SK-N-SH (cell line): Measurements from ENCODE around the gene PHKB. TPM values are rescaled to one million over a fixed set of nuclear protein-coding genes. Genes with fewer than 3 reads are reported as not detected.
"Not testable (repeated sequence)": the region's sequence is repeated elsewhere in the genome, so short reads cannot be mapped to it uniquely, and the experiment has no call there.

ENCODE experiments used
- CTCF ChIA-PET: fragments of 300-600, 350-600 bp; formaldehyde crosslinking; extraction: SDS; loops from one replicate; lab custom pipeline; 2021; lab: Yijun Ruan, JAX
- POLR2A ChIA-PET: fragments of 350-600 bp; sonication (Branson Sonifier 250); formaldehyde crosslinking; extraction: SDS; loops from one replicate; lab custom pipeline; 2020; ENCODE audit warnings: antibody characterized with exemption, inconsistent platforms; lab: Yijun Ruan, JAX
- DNase-seq: peaks from one replicate; pipeline ENCODE4 v3.0.0; 2012
- H2AFZ ChIP-seq: fragments of 200-600 bp; sonication (generic); 2 replicates; pipeline ENCODE4 v1.8.1; 2016; ENCODE audit warnings: antibody characterized with exemption, mild to moderate bottlenecking, low read depth
- H3F3A ChIP-seq: fragments of 200-600 bp; sonication (generic); replicated peaks from 2 replicates; pipeline ENCODE3; 2016; ENCODE audit warnings: antibody characterized with exemption, mild to moderate bottlenecking; ENCODE audit not compliant: insufficient read depth
- H3K27ac ChIP-seq, 2 experiments: fragments of 200-500 bp in 1 of 2; fragments of 200-600 bp in 1 of 2; sonication (Bioruptor generic) in 1 of 2; sonication (generic), shearing (Covaris generic) in 1 of 2; 2 replicates each; pipeline versions ENCODE4 v1.5.1 to v1.6.1; 2014 to 2016; ENCODE audit warnings: low read depth in 2 of 2, inconsistent platforms in 1 of 2, low read length in 1 of 2, mild to moderate bottlenecking in 1 of 2, mixed read lengths in 1 of 2
- H3K27me3 ChIP-seq: fragments of 200-600 bp; sonication (generic), shearing (Covaris generic); 2 replicates; pipeline ENCODE4 v1.6.1; 2016; ENCODE audit warnings: mixed run types; ENCODE audit not compliant: insufficient read depth
- H3K36me3 ChIP-seq, 2 experiments: fragments of 200-500 bp in 1 of 2; fragments of 200-600 bp in 1 of 2; sonication (Bioruptor generic) in 1 of 2; sonication (generic) in 1 of 2; replicated peaks in 1 of 2; 2 replicates each; pipeline versions ENCODE3 to v1.5.1; 2014 to 2016; ENCODE audit warnings: low read length in 1 of 2, mild to moderate bottlenecking in 1 of 2; ENCODE audit not compliant: insufficient read depth in 2 of 2, control insufficient read depth in 1 of 2
- H3K4me1 ChIP-seq, 2 experiments: fragments of 200-500 bp in 1 of 2; fragments of 200-600 bp in 1 of 2; sonication (Bioruptor generic) in 1 of 2; sonication (generic), shearing (Covaris generic) in 1 of 2; 2 replicates each; pipeline versions ENCODE4 v1.5.1 to v1.6.1; 2014 to 2016; ENCODE audit warnings: low read depth in 1 of 2, low read length in 1 of 2, mixed run types in 1 of 2; ENCODE audit not compliant: insufficient read depth in 2 of 2, control insufficient read depth in 1 of 2
- H3K4me2 ChIP-seq: fragments of 200-600 bp; sonication (generic), shearing (Covaris generic); 2 replicates; pipeline ENCODE4 v1.6.1; 2017; ENCODE audit warnings: mixed run types
- H3K4me3 ChIP-seq, 2 experiments: fragments of 200-500 bp in 1 of 2; fragments of 200-600 bp in 1 of 2; sonication (Bioruptor generic) in 1 of 2; sonication (generic), shearing (Covaris generic) in 1 of 2; 2 replicates each; pipeline versions ENCODE4 v1.5.1 to v1.8.1; 2014 to 2016; ENCODE audit warnings: low read depth in 2 of 2, inconsistent platforms in 1 of 2, low read length in 1 of 2, mild to moderate bottlenecking in 1 of 2, mixed read lengths in 1 of 2, moderate library complexity in 1 of 2
- H3K79me2 ChIP-seq: fragments of 200-600 bp; sonication (generic); 2 replicates; pipeline ENCODE4 v1.8.1; 2017; ENCODE audit warnings: mild to moderate bottlenecking; ENCODE audit not compliant: insufficient read depth
- H3K9ac ChIP-seq: fragments of 200-600 bp; sonication (generic); 2 replicates; pipeline ENCODE4 v1.6.1; 2017; ENCODE audit warnings: mixed run types
- H3K9me2 ChIP-seq: fragments of 200-600 bp; sonication (generic); 2 replicates; pipeline ENCODE4 v1.6.1; 2017; ENCODE audit warnings: mixed run types
- H3K9me3 ChIP-seq: fragments of 200-600 bp; sonication (generic); 2 replicates; pipeline ENCODE4 v1.6.1; 2017; ENCODE audit warnings: mixed run types, mild to moderate bottlenecking, moderate library complexity
- H4K20me1 ChIP-seq: fragments of 200-600 bp; sonication (generic); 2 replicates; pipeline ENCODE4 v1.6.1; 2017; ENCODE audit warnings: mild to moderate bottlenecking, mixed run types; ENCODE audit not compliant: insufficient read depth
- CHD2 ChIP-seq: fragments of 150-350 bp; IDR thresholded peaks from 2 replicates; pipeline ENCODE4 v1.6.1; 2018; ENCODE audit warnings: low read length; ENCODE audit not compliant: partially characterized antibody
- ELF1 ChIP-seq: IDR thresholded peaks from 2 replicates; pipeline ENCODE4 v1.4.0; 2012
- FOSL2 ChIP-seq: IDR thresholded peaks from 2 replicates; pipeline ENCODE4 v1.4.0; 2012; ENCODE audit warnings: low read depth, mild to moderate bottlenecking, moderate library complexity, borderline replicate concordance
- FOXJ3 ChIP-seq: sonication (generic); formaldehyde crosslinking; IDR thresholded peaks from 2 replicates; pipeline ENCODE4 v1.5.1; 2020; ENCODE audit warnings: mild to moderate bottlenecking, missing genetic modification reagents
- FOXM1 ChIP-seq: IDR thresholded peaks from 2 replicates; pipeline ENCODE4 v1.4.0; 2012; ENCODE audit warnings: low read depth, mild to moderate bottlenecking
- JUND ChIP-seq: IDR thresholded peaks from 2 replicates; pipeline ENCODE4 v1.4.0; 2012
- RAD21 ChIP-seq: IDR thresholded peaks from 2 replicates; pipeline ENCODE4 v1.6.1; 2012; ENCODE audit warnings: mild to moderate bottlenecking, low read length
- SMC3 ChIP-seq: IDR thresholded peaks from 2 replicates; pipeline ENCODE4 v1.6.1; 2012; ENCODE audit warnings: low read depth, low read length, improper control_type of control experiment
- TCF12 ChIP-seq: IDR thresholded peaks from 2 replicates; pipeline ENCODE4 v1.4.0; 2012
- TEAD4 ChIP-seq: IDR thresholded peaks from 2 replicates; pipeline ENCODE4 v1.4.0; 2012; ENCODE audit warnings: mild to moderate bottlenecking, borderline replicate concordance; ENCODE audit not compliant: insufficient read depth
- ZBTB33 ChIP-seq: IDR thresholded peaks from 2 replicates; pipeline ENCODE4 v1.4.0; 2012; ENCODE audit warnings: low read depth, borderline replicate concordance
- WGBS: methylation state at CpG from one replicate; pipeline ENCODE4 v1.1.6; 2017; ENCODE audit warnings: low lambda C conversion rate; 5-methylcytosine and 5-hydroxymethylcytosine counted together
- polyA plus RNA-seq, 3 experiments: library from polyadenylated mRNA; depleted of rRNA; stranded (reverse); fragments of >200 nt; gene quantifications; 2 replicates each; pipeline ENCODE4 v1.2.3, GENCODE V29; 2012
- TF ChIP-seq, protein P1 (sequence below): IDR thresholded peaks from 2 replicates; pipeline ENCODE4; 2012

The PHKB gene
- polyA plus RNA-seq, 1 of the 3 experiments (the other 2 are of a cell fraction): 20.8 TPM

DNA sequence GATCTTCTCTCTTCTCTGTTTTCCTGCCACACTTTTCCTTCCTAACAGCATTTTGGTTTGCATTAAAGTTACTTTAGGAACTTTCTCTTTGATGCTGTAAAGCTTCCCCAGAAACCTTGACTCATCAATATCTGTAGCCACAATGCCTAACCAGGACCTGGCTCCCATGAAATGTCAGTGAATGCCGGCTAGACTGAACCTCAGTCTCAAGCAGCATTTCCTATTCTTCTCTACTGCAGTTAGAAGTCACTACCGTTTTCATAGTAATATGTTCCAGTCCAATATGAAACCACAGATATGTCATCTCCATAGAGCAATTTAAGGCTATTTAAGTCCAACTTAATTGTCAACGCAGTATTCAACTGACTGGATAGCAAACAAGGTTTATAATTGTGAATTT is 29.2 kb upstream of the PHKB start:
- Histone ChIP-seq H3K4me1 (no peaks in the 10 kb centered on the region), H3F3A (no peaks in the 10 kb centered on the region), H2AFZ (no peak overlapping the region), H3K9me2 (no peaks in the 10 kb centered on the region), H3K9ac (no peak overlapping the region), H3K36me3 (peaks cover 12 to 20% of the 10 kb centered on the region in 2 experiments), H3K4me3 (no peak overlapping the region), H3K9me3 (no peaks in the 10 kb centered on the region), H3K79me2 (no peaks in the 10 kb centered on the region; the same call in 1 of the 2 replicates), H3K4me2 (no peak overlapping the region), H4K20me1 (no peaks in the 10 kb centered on the region), H3K27me3 (no peaks in the 10 kb centered on the region), H3K27ac (no peak overlapping the region)
- no peak for DNase-seq
- 98% methylated on average over 3 of the region's 3 CpGs for WGBS
- ChIA-PET CTCF (no interaction called here), POLR2A (no interaction called here)
- TF ChIP-seq, protein P1, sequence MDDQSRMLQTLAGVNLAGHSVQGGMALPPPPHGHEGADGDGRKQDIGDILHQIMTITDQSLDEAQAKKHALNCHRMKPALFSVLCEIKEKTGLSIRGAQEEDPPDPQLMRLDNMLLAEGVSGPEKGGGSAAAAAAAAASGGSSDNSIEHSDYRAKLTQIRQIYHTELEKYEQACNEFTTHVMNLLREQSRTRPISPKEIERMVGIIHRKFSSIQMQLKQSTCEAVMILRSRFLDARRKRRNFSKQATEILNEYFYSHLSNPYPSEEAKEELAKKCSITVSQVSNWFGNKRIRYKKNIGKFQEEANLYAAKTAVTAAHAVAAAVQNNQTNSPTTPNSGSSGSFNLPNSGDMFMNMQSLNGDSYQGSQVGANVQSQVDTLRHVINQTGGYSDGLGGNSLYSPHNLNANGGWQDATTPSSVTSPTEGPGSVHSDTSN: no peak
- TF ChIP-seq TCF12 (no peak), FOXJ3 (CRISPR knock-in tag) (no peak), ELF1 (no peak), SMC3 (no peak), TEAD4 (no peak), FOXM1 (no peak), ZBTB33 (no peak), CHD2 (no peak), JUND (no peak), FOSL2 (no peak), RAD21 (no peak)

DNA sequence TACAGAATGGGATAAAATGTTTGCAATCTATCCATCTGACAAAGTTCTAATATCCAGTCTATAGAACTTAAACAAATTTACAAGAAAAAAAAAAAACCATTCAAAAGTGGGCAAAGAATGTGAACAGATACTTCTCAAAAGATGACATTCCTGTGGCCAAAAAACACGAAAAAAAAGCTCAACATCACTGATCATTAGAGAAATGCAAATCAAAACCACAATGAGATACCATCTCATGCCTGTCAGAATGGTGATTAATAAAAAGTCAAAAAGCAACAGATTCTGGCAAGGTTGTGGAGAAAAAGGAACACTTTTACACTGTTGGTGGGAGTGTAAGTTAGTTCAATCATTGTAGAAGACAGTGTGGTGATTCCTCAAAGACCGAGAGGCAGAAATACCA is 26.9 kb upstream of the PHKB start:
- not testable (repeated sequence) for H3K4me2 ChIP-seq
- 72% methylated on average over 2 of the region's 2 CpGs for WGBS

GRCh38 chr16:47440066-47440465 is 21.1 kb upstream of the PHKB start:
- H3K36me3 ChIP-seq, H3K4me2 ChIP-seq, H3K9me2 ChIP-seq, H3K4me1 ChIP-seq, POLR2A ChIA-PET, H3K27me3 ChIP-seq, H2AFZ ChIP-seq, H3K9ac ChIP-seq, H3K9me3 ChIP-seq, H3K27ac ChIP-seq, H3K4me3 ChIP-seq, DNase-seq, H4K20me1 ChIP-seq, H3F3A ChIP-seq, CTCF ChIA-PET: not testable (repeated sequence)
- 93% methylated on average over 3 of the region's 3 CpGs for WGBS
- H3K79me2 ChIP-seq: peaks cover 20% of the 10 kb centered on the region

More for the DNA sequence above, 26.9 kb upstream of the PHKB start:
- DNase-seq, H3K36me3 ChIP-seq, H3K27ac ChIP-seq, H3K9ac ChIP-seq, H3K9me2 ChIP-seq, H2AFZ ChIP-seq, H3F3A ChIP-seq, H4K20me1 ChIP-seq, H3K27me3 ChIP-seq, H3K4me1 ChIP-seq, POLR2A ChIA-PET, H3K9me3 ChIP-seq, CTCF ChIA-PET, H3K79me2 ChIP-seq, H3K4me3 ChIP-seq: not testable (repeated sequence)

- H3K4me1 ChIP-seq, H3K9ac ChIP-seq, POLR2A ChIA-PET, H4K20me1 ChIP-seq, H2AFZ ChIP-seq, H3K4me2 ChIP-seq, H3F3A ChIP-seq, H3K4me3 ChIP-seq, H3K27ac ChIP-seq, H3K9me2 ChIP-seq, CTCF ChIA-PET, DNase-seq, H3K27me3 ChIP-seq, H3K9me3 ChIP-seq: not testable (repeated sequence)
- H3K79me2 ChIP-seq: peaks cover 20% of the 10 kb centered on the region
- H3K36me3 ChIP-seq: peaks cover 0 to 20% of the 10 kb centered on the region in 2 experiments
These were observed 18.2 kb upstream of the PHKB start for GRCh38 chr16:47442884-47443283.
